GM10266 (cell line): ENCODE results near the gene HABP4.

Source experiments
- DNase-seq: peaks from one replicate; pipeline ENCODE4 v3.0.0; 2012; ENCODE audit errors: extremely low spot score
- TF ChIP-seq, protein P1 (sequence below): IDR thresholded peaks from 2 replicates; pipeline ENCODE4 v1.5.1; 2012; ENCODE audit warnings: mild to moderate bottlenecking, low read depth; ENCODE audit not compliant: control insufficient read depth, insufficient read depth; ENCODE audit errors: missing control alignments

Gene HABP4

GRCh38 chr9:96459268-96460007 is 9.5 kb downstream of the HABP4 start:
- TF ChIP-seq, protein P1, sequence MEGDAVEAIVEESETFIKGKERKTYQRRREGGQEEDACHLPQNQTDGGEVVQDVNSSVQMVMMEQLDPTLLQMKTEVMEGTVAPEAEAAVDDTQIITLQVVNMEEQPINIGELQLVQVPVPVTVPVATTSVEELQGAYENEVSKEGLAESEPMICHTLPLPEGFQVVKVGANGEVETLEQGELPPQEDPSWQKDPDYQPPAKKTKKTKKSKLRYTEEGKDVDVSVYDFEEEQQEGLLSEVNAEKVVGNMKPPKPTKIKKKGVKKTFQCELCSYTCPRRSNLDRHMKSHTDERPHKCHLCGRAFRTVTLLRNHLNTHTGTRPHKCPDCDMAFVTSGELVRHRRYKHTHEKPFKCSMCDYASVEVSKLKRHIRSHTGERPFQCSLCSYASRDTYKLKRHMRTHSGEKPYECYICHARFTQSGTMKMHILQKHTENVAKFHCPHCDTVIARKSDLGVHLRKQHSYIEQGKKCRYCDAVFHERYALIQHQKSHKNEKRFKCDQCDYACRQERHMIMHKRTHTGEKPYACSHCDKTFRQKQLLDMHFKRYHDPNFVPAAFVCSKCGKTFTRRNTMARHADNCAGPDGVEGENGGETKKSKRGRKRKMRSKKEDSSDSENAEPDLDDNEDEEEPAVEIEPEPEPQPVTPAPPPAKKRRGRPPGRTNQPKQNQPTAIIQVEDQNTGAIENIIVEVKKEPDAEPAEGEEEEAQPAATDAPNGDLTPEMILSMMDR: no peak
- DNase-seq: no peak

DNA sequence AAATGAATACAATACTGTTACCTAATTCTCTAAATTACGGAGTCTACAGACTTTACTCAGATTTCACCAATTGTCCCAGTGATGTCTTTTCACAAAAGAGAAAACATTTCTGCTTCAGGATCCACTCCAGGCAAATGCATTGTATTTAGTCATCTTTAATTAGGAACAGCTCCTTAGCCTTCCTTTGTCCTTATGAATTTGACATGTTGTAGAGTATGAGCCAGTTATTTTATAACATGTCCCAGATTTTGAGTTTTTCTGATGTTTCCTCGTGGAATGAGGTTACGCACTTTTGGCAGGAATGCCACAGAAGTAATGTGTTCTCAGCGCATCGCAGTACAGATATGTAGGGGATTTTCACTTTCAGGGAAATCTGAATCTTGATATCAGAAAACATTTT is 10.5 kb downstream of the HABP4 start:
- TF ChIP-seq, protein P1: no peak

GRCh38 chr9:96460882-96461281 is 10.9 kb downstream of the HABP4 start:
- no peak for DNase-seq
- TF ChIP-seq, protein P1: no peak

More for the DNA sequence above, 10.5 kb downstream of the HABP4 start:
- DNase-seq: no peak

- TF ChIP-seq, protein P1: no peak
- DNase-seq: no peak
These were observed 11.4 kb downstream of the HABP4 start for GRCh38 chr9:96461336-96461735.

- no peak for DNase-seq
- TF ChIP-seq, protein P1: no peak
These were observed 12.6 kb downstream of the HABP4 start for GRCh38 chr9:96462541-96462940.

GRCh38 chr9:96464426-96464825 is 14.5 kb downstream of the HABP4 start:
- TF ChIP-seq, protein P1: no peak

GRCh38 chr9:96467784-96468183 is 17.8 kb downstream of the HABP4 start:
- no peak for DNase-seq
- TF ChIP-seq, protein P1: no peak

More at GRCh38 chr9:96464426-96464825, 14.5 kb downstream of the HABP4 start:
- DNase-seq: no peak
